DMS114 treated with DMSO at 0.1 percent for 48 hours (cell line): ENCODE data around the gene KAT14.
"Not testable (repeated sequence)": the region's sequence is repeated elsewhere in the genome, so short reads cannot be mapped to it uniquely, and the experiment has no call there.

Source experiments
- DNase-seq: peaks from one replicate; lab custom pipeline; 2025; ENCODE audit not compliant: unreplicated experiment; lab: John Stamatoyannopoulos, UW

Gene KAT14

DNA sequence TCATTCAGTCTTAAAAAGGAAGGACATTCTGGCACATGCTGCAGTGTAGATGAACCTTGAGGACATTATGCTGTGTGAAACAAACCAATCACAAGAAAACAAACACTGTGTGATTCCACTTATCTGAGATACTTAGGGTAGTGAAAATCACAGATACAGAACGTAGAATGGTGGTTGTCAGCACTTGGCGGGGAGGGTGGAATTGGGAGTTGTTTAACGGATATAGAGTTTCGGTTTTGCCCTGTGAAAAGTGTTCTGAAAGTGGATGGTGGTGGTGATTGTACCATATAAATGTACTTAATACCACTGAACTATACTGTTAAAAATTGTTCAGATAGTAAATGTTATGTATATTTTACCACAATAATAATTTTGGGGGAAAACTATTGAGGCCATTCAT lies 18.4 kb downstream of the KAT14 start:
- no peak for DNase-seq

- DNase-seq, result no peak
These were observed 26.7 kb downstream of the KAT14 start for GRCh38 chr20:18164356-18164755.

DNA sequence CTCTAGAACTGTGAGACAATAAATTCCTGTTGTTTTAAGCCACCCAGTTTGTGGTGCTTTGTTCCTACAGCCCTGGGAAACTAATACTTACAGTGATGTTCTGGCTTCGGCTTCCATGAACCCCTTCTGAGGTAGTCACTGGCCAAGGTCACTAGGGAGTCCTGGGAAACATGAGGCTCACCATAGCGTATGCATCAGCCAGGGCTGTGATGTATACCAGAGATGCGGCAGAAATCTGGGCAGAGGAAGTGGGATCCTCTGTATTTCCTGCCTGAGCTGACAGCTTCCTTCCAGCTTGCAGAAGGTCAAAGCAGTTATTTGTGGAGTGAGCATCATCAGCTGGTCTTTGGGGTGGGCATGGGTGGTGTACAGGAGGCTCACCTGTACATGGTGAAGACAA lies 27.9 kb downstream of the KAT14 start:
- no peak for DNase-seq

GRCh38 chr20:18166241-18166881 lies 28.7 kb downstream of the KAT14 start:
- DNase-seq, result no peak

GRCh38 chr20:18166950-18167349 lies 29.3 kb downstream of the KAT14 start:
- DNase-seq, result no peak

DNA sequence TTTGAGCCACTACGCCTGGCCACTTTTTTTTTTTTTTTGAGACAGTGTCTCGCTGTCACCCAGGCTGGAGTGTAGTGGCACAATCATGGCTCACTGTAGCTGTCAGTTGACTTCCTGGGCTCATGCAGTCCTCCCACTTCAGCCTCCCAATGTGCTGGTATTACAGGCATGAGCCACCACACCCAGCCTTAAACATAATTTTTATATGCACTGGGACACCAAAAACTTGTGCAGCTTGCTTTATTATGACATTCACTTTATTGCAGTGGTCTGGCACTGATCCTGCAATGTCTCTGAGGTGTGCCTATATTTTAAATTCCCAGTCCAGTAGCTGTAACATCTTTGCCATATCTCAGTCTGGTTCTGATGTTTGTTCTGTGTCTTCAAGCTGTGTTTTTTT lies 34.7 kb downstream of the KAT14 start:
- DNase-seq, result no peak

- DNase-seq, result no peak
These were observed 37.4 kb downstream of the KAT14 start for GRCh38 chr20:18174906-18175683.

DNA sequence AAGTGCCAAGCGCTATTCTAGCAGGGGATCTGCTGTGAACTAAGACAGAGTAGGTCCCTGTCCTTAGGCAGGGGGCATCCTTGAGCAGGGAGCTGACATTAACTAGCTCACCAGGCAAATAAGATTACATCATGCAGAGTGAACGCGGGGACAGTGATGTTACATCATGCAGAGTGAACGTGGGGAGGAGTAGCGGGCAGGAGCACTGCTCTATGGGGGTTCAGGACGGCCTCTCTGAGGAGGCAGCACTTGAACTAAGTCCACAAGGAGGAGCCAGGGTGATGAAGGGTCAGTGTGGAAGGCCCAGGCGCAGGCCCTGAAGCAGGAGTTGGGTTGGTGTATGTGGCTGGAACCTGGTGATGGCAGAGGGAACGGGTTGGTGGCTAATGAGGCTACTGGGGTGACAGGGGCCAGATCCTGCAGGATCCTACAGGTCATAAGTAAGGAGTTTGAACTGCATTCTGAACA lies 38.7 kb downstream of the KAT14 start:
- DNase-seq, result no peak

GRCh38 chr20:18180366-18180765 lies 42.7 kb downstream of the KAT14 start:
- DNase-seq, result not testable (repeated sequence)

GRCh38 chr20:18180815-18181214 lies 43.2 kb downstream of the KAT14 start:
- no peak for DNase-seq

GRCh38 chr20:18187020-18187419 lies 49.4 kb downstream of the KAT14 start:
- no peak for DNase-seq

DNA sequence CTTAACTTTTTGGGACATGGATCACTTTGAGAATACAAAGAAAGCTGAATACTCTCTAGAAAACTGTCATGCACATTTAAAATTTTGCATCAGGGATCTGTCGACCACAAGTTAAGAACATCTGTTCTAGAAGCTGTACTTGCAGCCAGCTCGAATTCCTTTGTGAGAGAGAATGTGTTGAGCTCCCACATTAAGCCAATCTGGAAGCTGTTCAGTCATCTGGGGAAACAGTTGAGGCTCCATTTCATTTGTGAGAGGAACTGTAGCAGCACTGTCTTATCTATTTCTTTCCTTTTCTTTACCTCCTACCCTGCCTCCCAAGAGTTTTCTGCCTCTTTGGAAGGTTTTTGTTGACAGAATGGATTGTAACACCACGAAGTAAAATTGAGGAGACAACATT lies 50.8 kb downstream of the KAT14 start:
- no peak for DNase-seq

GRCh38 chr20:18190338-18191233 lies 52.9 kb downstream of the KAT14 start:
- no peak for DNase-seq

GRCh38 chr20:18191306-18191705 lies 53.6 kb downstream of the KAT14 start:
- no peak for DNase-seq

GRCh38 chr20:18194461-18194860 lies 56.8 kb downstream of the KAT14 start:
- DNase-seq, result not testable (repeated sequence)

DNA sequence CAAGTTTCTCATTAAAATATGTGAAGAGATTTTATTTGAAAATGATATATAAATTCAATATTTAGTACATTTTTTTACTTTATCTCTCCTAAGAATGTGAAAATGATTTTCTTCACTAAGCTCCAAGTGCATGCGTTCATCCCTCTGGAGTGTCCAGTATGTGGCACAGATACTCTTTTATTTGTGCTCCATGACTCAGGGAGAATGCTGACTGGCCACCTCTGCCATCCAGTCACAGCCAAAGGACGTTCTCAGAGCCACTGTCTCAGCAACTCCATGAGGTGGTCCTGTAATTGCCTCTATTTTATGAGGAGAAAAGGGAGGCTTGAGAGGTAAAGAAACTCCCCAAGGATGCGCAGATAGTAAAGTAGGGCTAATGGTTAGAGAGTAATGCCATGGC lies 58.3 kb downstream of the KAT14 start:
- DNase-seq, result no peak

DNA sequence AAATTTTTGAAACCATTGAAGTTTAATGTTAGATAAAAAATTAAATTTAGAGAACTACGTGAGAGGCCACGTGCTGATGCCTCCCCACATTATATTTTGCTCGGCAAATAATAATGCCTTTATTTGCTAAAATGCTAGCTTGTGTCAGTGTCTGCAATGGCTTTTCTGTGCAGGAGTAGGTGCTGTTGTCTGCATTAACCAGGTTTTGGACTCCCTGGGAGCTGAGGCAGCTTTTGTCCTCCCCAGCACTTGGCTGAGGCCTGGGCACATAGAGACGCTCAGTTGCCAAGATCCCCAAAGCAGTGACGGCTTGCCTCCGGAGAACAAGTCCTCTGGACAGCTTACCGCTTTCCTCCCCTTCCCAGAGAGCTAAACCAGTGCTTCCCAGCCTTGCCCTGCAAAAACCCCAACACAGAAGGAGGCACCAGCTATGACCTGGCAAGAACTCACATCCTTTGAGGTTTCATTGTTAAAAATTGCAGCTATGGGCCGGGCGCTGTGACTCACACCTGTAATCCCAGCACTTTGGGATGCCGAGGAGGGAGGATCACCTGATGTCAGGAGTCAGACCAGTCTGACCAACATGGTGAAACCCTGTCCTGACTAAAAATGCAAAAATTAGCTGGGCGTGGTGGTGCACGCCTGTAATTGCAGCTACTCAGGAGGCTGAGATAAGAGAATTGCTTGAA lies 59.9 kb downstream of the KAT14 start:
- no peak for DNase-seq

DNA sequence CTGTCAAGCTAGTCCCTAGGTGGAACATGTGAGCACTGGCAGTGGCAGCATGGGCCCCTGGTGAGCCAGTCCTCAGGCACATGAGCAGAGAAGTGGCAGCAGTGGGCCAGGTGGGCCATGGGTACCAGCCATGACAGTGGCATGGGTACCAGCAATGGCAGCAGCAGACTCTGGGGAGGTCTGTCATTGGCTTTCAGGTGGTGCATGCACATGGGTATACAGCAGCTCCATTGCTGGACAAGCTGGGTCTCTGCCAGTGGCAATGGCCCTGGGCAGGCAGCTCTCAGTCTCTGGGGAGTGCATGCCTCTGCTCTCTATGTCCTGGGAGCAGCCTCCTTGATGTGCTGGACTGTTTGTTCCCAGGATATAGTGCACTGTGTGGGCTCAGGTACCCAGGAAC lies 65.3 kb downstream of the KAT14 start:
- no peak for DNase-seq

DNA sequence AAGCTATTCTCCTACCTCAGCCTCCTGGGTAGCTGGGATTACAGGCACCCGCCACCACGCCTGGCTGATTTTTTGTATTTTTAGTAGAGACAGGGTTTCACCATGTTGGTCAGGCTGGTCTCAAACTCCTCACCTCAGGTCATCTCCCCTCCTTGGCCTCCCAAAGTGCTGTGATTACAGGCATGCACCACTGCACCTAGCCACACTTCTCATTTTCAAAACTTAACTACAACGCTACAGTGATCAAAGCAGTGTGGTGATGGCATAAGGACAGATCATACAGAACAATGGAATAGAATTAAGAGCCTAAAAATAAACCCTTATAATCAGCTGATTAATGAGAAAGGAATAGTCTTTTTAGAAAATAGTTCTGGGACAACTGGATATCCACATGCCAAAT lies 66.0 kb downstream of the KAT14 start:
- DNase-seq, result not testable (repeated sequence)

GRCh38 chr20:18213002-18213401 lies 75.3 kb downstream of the KAT14 start:
- DNase-seq, result no peak

DNA sequence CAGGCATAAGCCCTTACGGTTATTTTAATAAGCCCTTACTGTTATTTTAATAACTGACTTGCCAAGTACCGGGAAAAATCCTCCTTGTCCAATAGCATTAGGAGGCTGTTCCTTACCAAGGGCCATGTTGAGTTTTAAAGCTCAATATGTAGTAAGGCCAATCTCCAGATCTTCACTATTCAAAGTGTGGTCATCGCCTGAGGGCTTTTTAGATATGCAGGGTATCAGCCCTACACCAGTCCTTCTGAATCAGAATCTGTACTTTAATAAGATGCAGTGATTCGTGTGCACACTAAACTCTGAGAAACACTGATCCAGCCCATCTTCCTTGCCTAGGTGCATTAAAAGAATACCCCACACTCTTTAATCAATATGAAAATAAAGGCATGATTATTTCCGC lies 77.9 kb downstream of the KAT14 start:
- DNase-seq, result no peak
